HUES48 (cell line): ENCODE data around the gene OR2V1.
"Not testable (repeated sequence)": the region's sequence is repeated elsewhere in the genome, so short reads cannot be mapped to it uniquely, and the experiment has no call there.

Experiments used
- H3K27ac ChIP-seq: one replicate; pipeline ENCODE4 v1.7.0; 2013; ENCODE audit warnings: low read depth, low read length, inconsistent platforms
- H3K27me3 ChIP-seq: 2 replicates; pipeline ENCODE4 v1.6.1; 2013; ENCODE audit warnings: mild to moderate bottlenecking, low read length; ENCODE audit not compliant: control insufficient read depth, insufficient read depth
- H3K36me3 ChIP-seq: 2 replicates; pipeline ENCODE4 v1.6.1; 2013; ENCODE audit warnings: low read length; ENCODE audit not compliant: control insufficient read depth, insufficient read depth
- H3K4me1 ChIP-seq: 2 replicates; pipeline ENCODE4 v1.6.1; 2013; ENCODE audit warnings: mild to moderate bottlenecking, low read length; ENCODE audit not compliant: control insufficient read depth, insufficient read depth
- H3K4me3 ChIP-seq: 2 replicates; pipeline ENCODE4 v1.5.1; 2013; ENCODE audit warnings: mild to moderate bottlenecking, low read depth, low read length
- H3K9ac ChIP-seq: 2 replicates; pipeline ENCODE4 v1.6.1; 2013; ENCODE audit warnings: mild to moderate bottlenecking, low read depth, low read length, moderate library complexity
- H3K9me3 ChIP-seq: 2 replicates; pipeline ENCODE4 v1.6.1; 2013; ENCODE audit warnings: low read length; ENCODE audit not compliant: control insufficient read depth, insufficient read depth

Gene OR2V1

GRCh38 chr5:181138258-181138657, 7.3 kb upstream of the OR2V1 start:
- Histone ChIP-seq H3K36me3 (no peaks in the 10 kb centered on the region), H3K27ac (no peak overlapping the region), H3K9ac (no peak overlapping the region), H3K4me1 (no peaks in the 10 kb centered on the region), H3K27me3 (no peaks in the 10 kb centered on the region), H3K9me3 (peaks cover 16% of the 10 kb centered on the region), H3K4me3 (no peak overlapping the region)

DNA sequence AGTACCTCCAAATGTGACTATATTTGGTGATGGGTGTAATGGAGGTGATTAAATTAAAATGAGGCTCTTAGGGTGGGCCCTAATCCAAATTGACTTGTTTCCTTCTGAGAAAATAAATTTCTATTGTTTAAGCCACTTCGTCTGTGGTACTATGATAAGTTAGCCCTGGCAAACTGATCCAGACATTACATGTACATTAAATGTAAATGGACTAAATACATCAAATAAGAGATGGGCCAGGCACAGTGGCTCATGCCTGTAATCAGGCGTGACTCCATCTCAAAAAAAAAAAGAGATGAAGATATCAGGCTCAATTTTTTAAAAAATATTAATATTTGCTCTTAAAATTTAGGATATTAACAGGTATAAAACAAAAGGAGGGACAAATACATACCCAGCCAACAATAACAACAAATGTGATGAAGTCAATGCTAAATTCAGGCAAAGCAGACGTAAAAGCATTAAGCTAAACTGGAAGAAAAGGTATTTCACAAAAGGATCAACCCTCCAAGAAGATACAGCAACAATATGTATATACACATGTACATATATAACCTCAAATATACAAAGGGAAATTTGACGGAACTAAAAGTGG, 5.5 kb upstream of the OR2V1 start:
- Histone ChIP-seq H3K36me3 (no peaks in the 10 kb centered on the region), H3K27ac (no peak overlapping the region), H3K4me1 (no peaks in the 10 kb centered on the region), H3K27me3 (no peaks in the 10 kb centered on the region), H3K9me3 (peaks cover 13% of the 10 kb centered on the region; the same call in 1 of the 2 replicates), H3K4me3 (no peak overlapping the region), H3K9ac (no peak overlapping the region)

- Histone ChIP-seq H3K4me1 (no peaks in the 10 kb centered on the region), H3K4me3 (no peak overlapping the region), H3K27me3 (no peaks in the 10 kb centered on the region), H3K9me3 (peaks cover 13% of the 10 kb centered on the region; the same call in 1 of the 2 replicates), H3K27ac (no peak overlapping the region), H3K36me3 (no peaks in the 10 kb centered on the region), H3K9ac (no peak overlapping the region)
Measured at GRCh38 chr5:181134259-181134658, 3.3 kb upstream of the OR2V1 start.

GRCh38 chr5:181133610-181134231, 2.8 kb upstream of the OR2V1 start:
- H3K4me1 ChIP-seq, result no peaks in the 10 kb centered on the region
- H3K4me3 ChIP-seq, result no peak overlapping the region
- no peak overlapping the region for H3K9ac ChIP-seq
- H3K27ac ChIP-seq, result no peak overlapping the region
- H3K9me3 ChIP-seq, result peaks cover 13% of the 10 kb centered on the region; the same call in 1 of the 2 replicates
- no peaks in the 10 kb centered on the region for H3K36me3 ChIP-seq
- no peaks in the 10 kb centered on the region for H3K27me3 ChIP-seq

- Histone ChIP-seq H3K4me1 (no peaks in the 10 kb centered on the region), H3K36me3 (no peaks in the 10 kb centered on the region), H3K4me3 (no peak overlapping the region), H3K9me3 (peaks cover 11% of the 10 kb centered on the region; the same call in 1 of the 2 replicates), H3K27ac (no peak overlapping the region), H3K27me3 (no peaks in the 10 kb centered on the region), H3K9ac (no peak overlapping the region)
Measured at GRCh38 chr5:181133083-181133482, 2.1 kb upstream of the OR2V1 start.

DNA sequence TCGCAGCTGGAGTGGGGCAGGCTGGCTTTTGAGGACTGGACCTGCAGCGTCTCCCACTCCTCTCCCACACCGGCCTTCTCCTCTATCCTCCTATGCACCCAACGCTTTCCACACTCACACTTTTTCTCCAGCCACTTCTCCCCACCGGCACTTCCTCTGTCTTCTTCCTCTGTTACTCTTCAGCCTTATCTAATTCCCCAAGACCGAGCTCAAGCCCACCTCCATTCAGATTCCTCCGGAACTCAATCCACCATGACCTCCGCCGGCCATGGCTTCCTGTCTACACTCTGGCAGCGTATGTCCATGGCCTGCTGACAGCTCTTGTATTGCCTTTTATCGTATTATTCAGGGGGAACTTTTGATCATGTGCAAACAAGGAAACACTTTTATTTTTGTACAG, 545 bp upstream of the OR2V1 start:
- peaks cover 6% of the 10 kb centered on the region; the same call in 1 of the 2 replicates for H3K9me3 ChIP-seq
- no peak overlapping the region for H3K9ac ChIP-seq
- H3K4me3 ChIP-seq, result no peak overlapping the region
- H3K27ac ChIP-seq, result no peak overlapping the region
- H3K27me3 ChIP-seq, result no peaks in the 10 kb centered on the region
- H3K4me1 ChIP-seq, result no peaks in the 10 kb centered on the region
- no peaks in the 10 kb centered on the region for H3K36me3 ChIP-seq

GRCh38 chr5:181130081-181130480, 888 bp downstream of the OR2V1 start:
- not testable (repeated sequence) for H3K9ac ChIP-seq, H3K9me3 ChIP-seq, H3K36me3 ChIP-seq, H3K4me1 ChIP-seq, H3K4me3 ChIP-seq, H3K27me3 ChIP-seq, H3K27ac ChIP-seq

DNA sequence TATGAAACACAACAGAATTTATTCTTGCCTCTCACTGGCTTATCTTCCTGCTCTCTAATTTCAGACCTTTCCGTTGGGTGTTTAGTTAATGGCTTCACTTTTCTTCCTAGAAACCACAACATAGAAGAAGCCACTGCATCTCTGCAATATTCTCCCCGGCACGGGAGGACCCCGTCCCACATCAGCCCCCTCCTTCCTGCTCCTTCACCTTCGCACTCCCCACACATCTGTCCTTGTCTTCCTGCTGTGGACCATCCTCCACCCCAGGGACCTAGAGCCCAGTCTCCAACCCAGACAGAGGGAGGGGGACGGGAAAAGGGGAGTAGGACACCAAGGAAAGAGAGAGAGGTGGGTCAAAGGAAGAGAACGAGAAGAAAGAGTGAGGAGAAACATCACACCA, 1.4 kb downstream of the OR2V1 start:
- H3K9ac ChIP-seq, result no peak overlapping the region
- H3K4me3 ChIP-seq, result no peak overlapping the region
- H3K9me3 ChIP-seq, result peaks cover 5% of the 10 kb centered on the region; the same call in 1 of the 2 replicates
- H3K27ac ChIP-seq, result no peak overlapping the region
- H3K36me3 ChIP-seq, result no peaks in the 10 kb centered on the region
- no peaks in the 10 kb centered on the region for H3K4me1 ChIP-seq
- no peaks in the 10 kb centered on the region for H3K27me3 ChIP-seq

DNA sequence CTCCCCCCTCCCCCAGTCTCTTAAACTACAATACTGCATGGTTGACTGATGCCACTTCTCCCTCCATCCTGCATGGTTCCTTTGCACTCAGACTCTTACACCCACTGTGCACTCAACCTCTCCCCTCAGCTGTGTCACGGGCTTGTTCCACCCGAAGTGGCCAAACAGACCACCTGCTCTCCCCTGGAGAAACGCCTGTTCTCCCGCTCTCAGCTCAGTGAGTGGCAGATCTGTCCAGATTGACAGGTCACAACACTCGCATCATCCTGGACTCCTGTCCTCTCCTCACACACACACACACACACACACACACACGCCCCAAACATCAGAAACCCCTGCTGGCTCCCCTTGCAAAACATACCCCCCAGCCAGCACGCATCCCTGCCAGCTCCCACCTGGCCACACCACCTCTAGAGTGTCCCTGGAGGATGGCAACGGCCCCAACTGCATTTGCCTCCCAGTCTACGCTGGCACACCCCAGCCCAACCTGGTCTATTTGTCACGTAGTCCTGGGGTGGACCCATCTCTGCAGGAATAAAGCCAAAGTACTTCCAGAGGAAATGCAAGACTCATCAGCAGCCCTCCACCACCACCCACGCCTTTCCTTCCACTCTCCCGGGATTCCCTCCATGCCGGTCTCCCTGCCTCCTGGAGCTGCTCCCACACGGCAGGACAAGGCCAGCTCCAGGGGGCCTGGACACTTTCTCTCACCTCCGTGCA, 2.9 kb downstream of the OR2V1 start:
- no peak overlapping the region for H3K27ac ChIP-seq
- H3K36me3 ChIP-seq, result no peaks in the 10 kb centered on the region
- no peak overlapping the region for H3K9ac ChIP-seq
- H3K4me3 ChIP-seq, result no peak overlapping the region
- H3K4me1 ChIP-seq, result no peaks in the 10 kb centered on the region
- peaks cover 5% of the 10 kb centered on the region; the same call in 1 of the 2 replicates for H3K9me3 ChIP-seq
- no peaks in the 10 kb centered on the region for H3K27me3 ChIP-seq

DNA sequence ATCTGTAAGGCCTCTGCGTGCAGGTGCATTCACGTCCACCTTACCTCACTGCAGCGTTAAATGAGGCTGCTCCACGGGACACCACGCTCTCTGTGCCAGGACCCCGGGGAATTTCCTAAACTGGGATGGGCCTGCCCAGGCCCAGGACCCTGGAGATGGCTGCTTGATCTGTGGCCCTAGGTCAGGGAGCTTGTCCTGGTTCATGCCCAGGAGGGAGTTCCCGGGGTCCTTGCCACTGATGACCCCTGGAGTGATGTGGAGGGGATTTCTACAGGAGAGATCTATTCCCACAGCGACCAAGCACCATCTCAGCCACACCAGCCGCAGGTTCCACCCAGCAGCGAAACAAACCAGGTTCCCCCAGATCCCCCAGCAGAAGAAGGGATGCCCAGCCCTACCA, 3.5 kb downstream of the OR2V1 start:
- no peaks in the 10 kb centered on the region for H3K36me3 ChIP-seq
- H3K27me3 ChIP-seq, result no peaks in the 10 kb centered on the region
- no peak overlapping the region for H3K27ac ChIP-seq
- H3K9ac ChIP-seq, result no peak overlapping the region
- H3K4me3 ChIP-seq, result no peak overlapping the region
- no peaks in the 10 kb centered on the region for H3K4me1 ChIP-seq
- H3K9me3 ChIP-seq, result peaks cover 5% of the 10 kb centered on the region; the same call in 1 of the 2 replicates

GRCh38 chr5:181126841-181127240, 4.1 kb downstream of the OR2V1 start:
- no peaks in the 10 kb centered on the region for H3K4me1 ChIP-seq
- H3K27me3 ChIP-seq, result no peaks in the 10 kb centered on the region
- H3K9me3 ChIP-seq, result peaks cover 3% of the 10 kb centered on the region; the same call in 1 of the 2 replicates
- no peak overlapping the region for H3K9ac ChIP-seq
- no peak overlapping the region for H3K4me3 ChIP-seq
- no peak overlapping the region for H3K27ac ChIP-seq
- no peaks in the 10 kb centered on the region for H3K36me3 ChIP-seq
